ENCODE results near the gene SLC6A13. TPM values are rescaled to one million over a fixed set of nuclear protein-coding genes. Genes with fewer than 3 reads are reported as not detected.

SLC6A13 gene
- total RNA-seq, 1 donor from 2014 or later = 0.38 TPM

- ChIA-PET CTCF (no interaction called here), POLR2A (no interaction called here)
- no peak for ATAC-seq (ENCODE audit: low read depth)
- Mint-ChIP-seq H3K27ac (no peak overlapping the region), H3K36me3 (ENCODE audit: low read depth) (no peaks in the 10 kb centered on the region), H3K4me1 (peaks cover 3% of the 10 kb centered on the region), H3K9me3 (no peaks in the 10 kb centered on the region), H3K27me3 (no peaks in the 10 kb centered on the region), H3K4me3 (no peak overlapping the region)
- no peak for TF ChIP-seq CTCF (IDR thresholded peaks at IDR 0.05)
- intact Hi-C loops (cut with micrococcal nuclease) = no loop called here
- DNase-seq = no peak
Observed at GRCh38 chr12:271161-271560, 8.5 kb upstream of the SLC6A13 start.

GRCh38 chr12:269191-269590, 6.6 kb upstream of the SLC6A13 start:
- Mint-ChIP-seq H3K9me3 (no peaks in the 10 kb centered on the region), H3K4me3 (no peak overlapping the region)

GRCh38 chr12:268483-268840, 5.8 kb upstream of the SLC6A13 start:
- Mint-ChIP-seq H3K4me3 (no peak overlapping the region), H3K27me3 (peaks cover 5% of the 10 kb centered on the region)

More at GRCh38 chr12:269191-269590, 6.6 kb upstream of the SLC6A13 start:
- H3K4me1 Mint-ChIP-seq = no peaks in the 10 kb centered on the region
- no peaks in the 10 kb centered on the region for H3K36me3 Mint-ChIP-seq (ENCODE audit: low read depth)
- no peak for DNase-seq
- no peak overlapping the region for H3K27ac Mint-ChIP-seq
- ChIA-PET POLR2A (no interaction called here), CTCF (no interaction called here)
- ATAC-seq (ENCODE audit: low read depth) = no peak
- peaks cover 5% of the 10 kb centered on the region for H3K27me3 Mint-ChIP-seq
- TF ChIP-seq CTCF (IDR thresholded peaks at IDR 0.05) = no peak
- intact Hi-C loops (cut with micrococcal nuclease) = no loop called here

GRCh38 chr12:267581-268482, 5.2 kb upstream of the SLC6A13 start:
- H3K27me3 Mint-ChIP-seq = peaks cover 8% of the 10 kb centered on the region
- no peaks in the 10 kb centered on the region for H3K9me3 Mint-ChIP-seq
- ChIA-PET POLR2A (no interaction called here), CTCF (no interaction called here)
- intact Hi-C loops (cut with micrococcal nuclease) = no loop called here
- ATAC-seq (ENCODE audit: low read depth) = no peak
- no peaks in the 10 kb centered on the region for H3K36me3 Mint-ChIP-seq (ENCODE audit: low read depth)
- H3K4me1 Mint-ChIP-seq = no peaks in the 10 kb centered on the region
- H3K27ac Mint-ChIP-seq = no peak overlapping the region
- TF ChIP-seq CTCF (IDR thresholded peaks at IDR 0.05) = no peak
- no peak overlapping the region for H3K4me3 Mint-ChIP-seq
- no peak for DNase-seq

More at GRCh38 chr12:268483-268840, 5.8 kb upstream of the SLC6A13 start:
- Mint-ChIP-seq H3K4me1 (no peaks in the 10 kb centered on the region), H3K9me3 (no peaks in the 10 kb centered on the region), H3K27ac (no peak overlapping the region), H3K36me3 (ENCODE audit: low read depth) (no peaks in the 10 kb centered on the region)
- intact Hi-C loops (cut with micrococcal nuclease) = no loop called here
- TF ChIP-seq CTCF (IDR thresholded peaks at IDR 0.05) = no peak
- no peak for DNase-seq
- no peak for ATAC-seq (ENCODE audit: low read depth)
- POLR2A ChIA-PET = no interaction called here
- CTCF ChIA-PET = no interaction called here

GRCh38 chr12:265096-265495, 2.5 kb upstream of the SLC6A13 start:
- Mint-ChIP-seq H3K27me3 (peaks cover 10% of the 10 kb centered on the region), H3K4me3 (no peak overlapping the region), H3K27ac (no peak overlapping the region), H3K4me1 (no peaks in the 10 kb centered on the region), H3K9me3 (no peaks in the 10 kb centered on the region), H3K36me3 (ENCODE audit: low read depth) (no peaks in the 10 kb centered on the region)
- no peak for ATAC-seq (ENCODE audit: low read depth)
- TF ChIP-seq CTCF (IDR thresholded peaks at IDR 0.05) = no peak
- POLR2A ChIA-PET = no interaction called here
- CTCF ChIA-PET = no interaction called here
- DNase-seq = no peak
- intact Hi-C loops (cut with micrococcal nuclease) = no loop called here
